Epithelial cell of proximal tubule (primary cell): ENCODE measurements around the gene SEC22B. TPM values are rescaled to one million over a fixed set of nuclear protein-coding genes. Genes with fewer than 3 reads are reported as not detected.
"Not testable (repeated sequence)": the region's sequence is repeated elsewhere in the genome, so short reads cannot be mapped to it uniquely, and the experiment has no call there.

Source experiments
- DNase-seq: peaks from one replicate; pipeline ENCODE4 v3.0.0-alpha.2; 2011; ENCODE audit warnings: low read depth
- H3K4me3 ChIP-seq: 2 replicates; pipeline ENCODE4 v1.5.1; 2011; ENCODE audit warnings: low read depth, mild to moderate bottlenecking, low read length
- CTCF ChIP-seq: conservative IDR thresholded peaks from 2 replicates; pipeline ENCODE4 v1.5.1; 2012; ENCODE audit warnings: low read depth, mild to moderate bottlenecking, low read length
- total RNA-seq: library from RNA; depleted of rRNA; stranded (reverse); fragments of >200 nt; gene quantifications from 2 replicates; pipeline ENCODE4 v1.2.3, GENCODE V29; 2015

The SEC22B gene
- total RNA-seq, 1 donor from 2014 or later: 17.7 TPM

- not testable (repeated sequence) for H3K4me3 ChIP-seq, DNase-seq
Measured at GRCh38 chr1:120158495-120158894, 17.8 kb downstream of the SEC22B start.

- not testable (repeated sequence) for DNase-seq, H3K4me3 ChIP-seq
Measured at GRCh38 chr1:120158086-120158485, 18.2 kb downstream of the SEC22B start.

GRCh38 chr1:120150138-120150822 lies 26.0 kb downstream of the SEC22B start:
- H3K4me3 ChIP-seq, DNase-seq: not testable (repeated sequence)

GRCh38 chr1:120149420-120150059 lies 26.8 kb downstream of the SEC22B start:
- DNase-seq, H3K4me3 ChIP-seq: not testable (repeated sequence)

GRCh38 chr1:120145806-120146205 lies 30.5 kb downstream of the SEC22B start:
- DNase-seq, H3K4me3 ChIP-seq: not testable (repeated sequence)
- peak; percentile 32 for TF ChIP-seq CTCF

- H3K4me3 ChIP-seq, DNase-seq: not testable (repeated sequence)
Measured at GRCh38 chr1:120144626-120145025, 31.7 kb downstream of the SEC22B start.

- DNase-seq: not testable (repeated sequence)
Measured at GRCh38 chr1:120144169-120144568, 32.2 kb downstream of the SEC22B start.

GRCh38 chr1:120143334-120143733 lies 33.0 kb downstream of the SEC22B start:
- not testable (repeated sequence) for DNase-seq, H3K4me3 ChIP-seq

More at GRCh38 chr1:120144169-120144568, 32.2 kb downstream of the SEC22B start:
- H3K4me3 ChIP-seq: not testable (repeated sequence)

GRCh38 chr1:120142512-120143263 lies 33.6 kb downstream of the SEC22B start:
- not testable (repeated sequence) for DNase-seq, H3K4me3 ChIP-seq

- DNase-seq: not testable (repeated sequence)
Measured at GRCh38 chr1:120141865-120142264, 34.5 kb downstream of the SEC22B start.

GRCh38 chr1:120140656-120141265 lies 35.6 kb downstream of the SEC22B start:
- DNase-seq, H3K4me3 ChIP-seq: not testable (repeated sequence)

More at GRCh38 chr1:120141865-120142264, 34.5 kb downstream of the SEC22B start:
- H3K4me3 ChIP-seq: not testable (repeated sequence)

GRCh38 chr1:120136086-120136485 lies 40.2 kb downstream of the SEC22B start:
- not testable (repeated sequence) for DNase-seq, H3K4me3 ChIP-seq

- H3K4me3 ChIP-seq, DNase-seq: not testable (repeated sequence)
Measured at GRCh38 chr1:120133928-120134325, 42.4 kb downstream of the SEC22B start.
